Left ventricle myocardium inferior (tissue), 1 donor: ENCODE data around the gene CACNA1G. TPM values are rescaled to one million over a fixed set of nuclear protein-coding genes. Genes with fewer than 3 reads are reported as not detected.

Experiments
- DNase-seq: peaks from one replicate; pipeline ENCODE4 v3.0.0-alpha.2; 2020
- H3K27ac ChIP-seq: fragments of 200-600 bp; replicated peaks from 2 replicates; pipeline ENCODE4 v1.8.0; 2021
- H3K27me3 ChIP-seq: fragments of 200-600 bp; 2 replicates; pipeline ENCODE4 v1.8.0; 2021; ENCODE audit warnings: low read depth
- H3K36me3 ChIP-seq: fragments of 200-600 bp; 2 replicates; pipeline ENCODE4 v1.8.0; 2021
- H3K4me1 ChIP-seq: fragments of 200-600 bp; 2 replicates; pipeline ENCODE4 v1.8.0; 2021
- H3K4me3 ChIP-seq: fragments of 200-600 bp; 2 replicates; pipeline ENCODE4 v1.8.0; 2021; ENCODE audit warnings: mild to moderate bottlenecking, moderate library complexity
- H3K9me3 ChIP-seq: fragments of 200-600 bp; replicated peaks from 2 replicates; pipeline ENCODE4 v1.8.0; 2021
- CTCF ChIP-seq: fragments of 200-600 bp; IDR thresholded peaks from 2 replicates; pipeline ENCODE4 v1.8.0; 2021; ENCODE audit warnings: antibody characterized with exemption, mild to moderate bottlenecking, borderline replicate concordance
- intact Hi-C: fragments of 100-400 bp; cut with micrococcal nuclease; formaldehyde crosslinking; loops from one replicate; pipeline ENCODE4 v1.11.0; 2022
- total RNA-seq: library from RNA; stranded (reverse); fragmentation: NEBNext Ultra II Directional; extraction: Animal tissue kit (Norgen Biotek cat#: 25700); gene quantifications from one replicate; pipeline ENCODE4 v1.2.1, GENCODE V29; 2021
- donor health status: DM: no; HTN: yes; CAD: no; lungs with severe emphysema.

CACNA1G gene
- total RNA-seq, 1 donor from 2014 or later: 0.58 TPM

- H3K4me3 ChIP-seq: no peak overlapping the region
- H3K27ac ChIP-seq: no peak overlapping the region
- no peaks in the 10 kb centered on the region for H3K9me3 ChIP-seq
- H3K36me3 ChIP-seq: no peaks in the 10 kb centered on the region
- H3K4me1 ChIP-seq: peaks cover 7% of the 10 kb centered on the region
- peaks cover 56% of the 10 kb centered on the region for H3K27me3 ChIP-seq
- TF ChIP-seq CTCF: no peak
- no peak for DNase-seq
- intact Hi-C loops: no loop called here
These were observed 61.1 kb downstream of the CACNA1G start for GRCh38 chr17:50621574-50622031.

- intact Hi-C loops: no loop called here
- Histone ChIP-seq H3K36me3 (no peaks in the 10 kb centered on the region), H3K9me3 (no peaks in the 10 kb centered on the region), H3K27ac (no peak overlapping the region), H3K4me3 (no peak overlapping the region), H3K27me3 (peaks cover 82% of the 10 kb centered on the region), H3K4me1 (peaks cover 7% of the 10 kb centered on the region)
- no peak for TF ChIP-seq CTCF
- no peak for DNase-seq
These were observed 63.9 kb downstream of the CACNA1G start for GRCh38 chr17:50624321-50624934.

GRCh38 chr17:50625032-50625871 lies 64.7 kb downstream of the CACNA1G start:
- no peaks in the 10 kb centered on the region for H3K9me3 ChIP-seq
- H3K4me1 ChIP-seq: peaks cover 7% of the 10 kb centered on the region
- TF ChIP-seq CTCF: no peak
- no peak for DNase-seq
- no peaks in the 10 kb centered on the region for H3K36me3 ChIP-seq
- intact Hi-C loops: loop anchor here (5.0 kb wide), 1 partner anchor 73 kb away; no protein-coding TSS in a partner anchor
- peaks cover 88% of the 10 kb centered on the region for H3K27me3 ChIP-seq
- no peak overlapping the region for H3K4me3 ChIP-seq
- H3K27ac ChIP-seq: no peak overlapping the region

GRCh38 chr17:50626037-50626574 lies 65.6 kb downstream of the CACNA1G start:
- peak; percentile 85 for TF ChIP-seq CTCF
- Histone ChIP-seq H3K4me1 (peaks cover 7% of the 10 kb centered on the region), H3K9me3 (no peaks in the 10 kb centered on the region), H3K36me3 (no peaks in the 10 kb centered on the region), H3K27me3 (peaks cover 88% of the 10 kb centered on the region), H3K4me3 (no peak overlapping the region), H3K27ac (no peak overlapping the region)
- intact Hi-C loops: loop anchor here (5.0 kb wide), 1 partner anchor 74 kb away; no protein-coding TSS in a partner anchor
- DNase-seq: peak; percentile 74

- H3K9me3 ChIP-seq: no peaks in the 10 kb centered on the region
- no peak for DNase-seq
- intact Hi-C loops: loop anchor here (5.0 kb wide), 1 partner anchor 75 kb away; no protein-coding TSS in a partner anchor
- H3K4me1 ChIP-seq: peaks cover 7% of the 10 kb centered on the region
- H3K27ac ChIP-seq: no peak overlapping the region
- no peak for TF ChIP-seq CTCF
- H3K27me3 ChIP-seq: peaks cover 90% of the 10 kb centered on the region
- no peaks in the 10 kb centered on the region for H3K36me3 ChIP-seq
- no peak overlapping the region for H3K4me3 ChIP-seq
These were observed 66.7 kb downstream of the CACNA1G start for GRCh38 chr17:50627036-50627781.
